Stimulated activated CD8-positive, alpha-beta memory T cell treated with anti-CD3 and anti-CD28 coated beads, Interleukin-12 subunit alpha, Interleukin-12 subunit beta, amount 100 ng/mL, for 24 hours (primary cell): ENCODE results near the gene KHK.
A peak's percentile ranks its signal among the peaks of the same experiment; 100 is the strongest.
"Not testable (repeated sequence)": the region's sequence is repeated elsewhere in the genome, so short reads cannot be mapped to it uniquely, and the experiment has no call there.

Source experiments
- DNase-seq: peaks from one replicate; pipeline ENCODE4 v3.0.0-alpha.2; 2020; ENCODE audit errors: extremely low read depth

KHK gene

DNA sequence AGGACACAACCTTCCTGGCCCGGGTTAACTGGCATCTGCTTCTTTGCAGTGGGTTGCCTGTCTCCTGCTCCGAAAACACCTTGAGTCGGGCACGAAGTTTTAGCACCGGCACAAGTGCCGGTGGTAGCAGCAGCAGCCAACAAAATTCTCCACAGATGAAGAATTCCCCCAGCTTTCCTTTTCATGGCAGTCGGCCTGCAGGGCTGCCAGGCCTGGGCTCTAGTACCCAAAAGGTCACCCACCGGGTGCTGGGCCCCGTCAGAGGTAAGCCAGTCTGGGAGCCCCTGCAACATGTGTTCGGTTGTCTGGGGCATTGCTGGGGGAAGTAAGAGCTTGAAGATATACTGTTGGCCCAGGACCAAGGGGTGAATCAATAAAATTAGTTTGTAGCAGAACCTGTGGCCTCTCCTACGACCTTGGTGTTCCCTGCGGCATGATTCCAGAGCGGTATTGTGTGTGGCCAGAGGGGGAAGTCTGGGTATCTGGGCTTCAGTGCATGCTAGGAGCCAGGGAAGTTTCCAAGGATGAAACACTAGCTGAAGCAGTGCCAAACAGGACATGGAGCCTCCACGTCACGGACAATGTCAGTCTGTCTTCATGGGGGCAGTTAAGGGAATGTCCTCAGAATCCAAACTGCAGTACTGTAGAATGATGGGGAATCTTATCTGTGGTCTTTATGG is 27.3 kb upstream of the KHK start:
- no peak for DNase-seq

- no peak for DNase-seq
These were observed 26.2 kb upstream of the KHK start for GRCh38 chr2:27060323-27060722.

DNA sequence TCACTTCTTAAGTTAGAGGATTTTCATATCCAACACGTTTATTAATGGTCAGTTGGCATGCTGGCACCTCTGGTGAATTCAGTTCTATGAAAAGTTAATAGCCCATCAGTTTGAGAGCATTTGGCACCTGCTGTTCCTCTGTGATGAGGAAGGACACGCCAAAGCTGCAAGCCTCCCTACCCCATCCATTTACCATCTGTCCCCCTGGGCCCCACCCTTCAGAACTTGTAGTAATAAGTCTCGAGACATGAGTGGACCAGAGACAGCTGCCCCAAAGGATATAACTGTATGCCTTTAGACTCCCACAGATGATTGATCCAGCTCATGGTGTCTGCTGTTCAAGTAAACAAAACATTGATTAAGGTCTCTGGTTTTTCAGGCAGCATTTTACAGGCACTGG is 21.4 kb upstream of the KHK start:
- no peak for DNase-seq

DNA sequence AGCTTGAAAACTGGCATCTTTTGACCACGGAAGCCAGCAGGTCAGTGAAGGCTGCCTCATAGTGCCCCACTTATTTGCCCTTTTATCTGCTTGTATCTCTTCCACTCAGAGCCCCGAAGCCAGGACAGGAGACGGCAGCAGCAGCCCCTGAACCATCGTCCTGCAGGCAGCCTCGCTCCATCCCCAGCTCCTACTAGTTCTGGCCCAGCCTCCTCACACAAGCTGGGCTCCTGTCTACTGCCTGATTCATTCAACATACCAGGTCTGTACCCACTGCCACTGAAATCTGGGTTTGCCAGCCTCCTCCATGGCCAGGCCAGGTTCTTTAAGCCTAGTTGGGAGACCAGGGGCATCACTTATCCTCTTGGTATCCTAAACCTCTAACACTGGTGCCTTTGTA is 19.2 kb upstream of the KHK start:
- DNase-seq: no peak

DNA sequence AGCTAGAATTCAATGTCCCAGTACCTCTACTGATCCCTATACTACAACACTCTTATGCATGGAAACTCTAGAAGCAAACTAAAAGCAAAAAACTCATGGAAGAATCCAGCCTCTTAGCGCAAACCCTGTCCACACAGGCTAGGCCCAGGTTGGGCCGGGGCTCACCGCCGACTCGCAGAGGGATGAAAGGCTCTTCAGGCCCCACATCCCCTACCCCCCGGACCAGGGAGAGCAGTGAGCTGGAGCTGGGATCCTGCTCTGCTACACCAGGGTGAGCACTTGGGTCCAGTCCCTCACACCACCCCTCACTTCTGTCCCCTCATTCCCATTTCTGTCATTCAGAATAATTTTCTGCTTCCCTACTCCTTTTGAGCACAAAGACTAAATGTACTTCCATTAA is 17.1 kb upstream of the KHK start:
- no peak for DNase-seq

DNA sequence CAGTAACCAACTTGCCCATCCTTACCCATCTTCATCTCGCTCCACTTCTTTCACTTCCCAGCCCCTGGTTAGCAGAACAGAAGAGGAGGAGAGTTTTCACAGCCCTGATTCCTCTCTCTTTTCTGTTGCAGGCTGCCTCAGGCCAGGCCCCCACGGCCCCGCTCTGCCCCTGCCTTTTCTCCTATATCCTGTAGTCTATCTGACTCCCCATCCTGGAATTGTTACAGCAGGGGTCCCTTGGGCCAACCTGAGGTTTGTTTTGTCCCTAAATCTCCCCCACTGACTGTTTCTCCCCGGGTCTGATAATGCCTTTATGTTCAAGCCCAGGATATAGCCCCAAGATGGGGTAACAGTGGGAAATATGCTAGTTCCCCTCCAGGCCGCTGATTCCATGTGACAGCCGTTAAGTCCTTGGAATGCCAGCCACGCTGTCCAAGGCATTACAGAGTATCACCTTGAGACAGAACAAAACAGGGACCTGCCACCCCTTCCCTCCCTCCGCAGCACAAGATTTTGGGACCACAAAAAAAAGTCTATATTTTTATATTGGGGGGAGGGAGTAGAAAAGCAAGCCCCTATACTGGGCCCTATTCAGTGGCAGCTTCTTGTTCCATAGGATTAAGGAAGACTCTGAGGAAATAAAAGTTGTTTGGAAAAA is 16.5 kb upstream of the KHK start:
- no peak for DNase-seq

GRCh38 chr2:27070653-27071276 is 15.8 kb upstream of the KHK start:
- no peak for DNase-seq

DNA sequence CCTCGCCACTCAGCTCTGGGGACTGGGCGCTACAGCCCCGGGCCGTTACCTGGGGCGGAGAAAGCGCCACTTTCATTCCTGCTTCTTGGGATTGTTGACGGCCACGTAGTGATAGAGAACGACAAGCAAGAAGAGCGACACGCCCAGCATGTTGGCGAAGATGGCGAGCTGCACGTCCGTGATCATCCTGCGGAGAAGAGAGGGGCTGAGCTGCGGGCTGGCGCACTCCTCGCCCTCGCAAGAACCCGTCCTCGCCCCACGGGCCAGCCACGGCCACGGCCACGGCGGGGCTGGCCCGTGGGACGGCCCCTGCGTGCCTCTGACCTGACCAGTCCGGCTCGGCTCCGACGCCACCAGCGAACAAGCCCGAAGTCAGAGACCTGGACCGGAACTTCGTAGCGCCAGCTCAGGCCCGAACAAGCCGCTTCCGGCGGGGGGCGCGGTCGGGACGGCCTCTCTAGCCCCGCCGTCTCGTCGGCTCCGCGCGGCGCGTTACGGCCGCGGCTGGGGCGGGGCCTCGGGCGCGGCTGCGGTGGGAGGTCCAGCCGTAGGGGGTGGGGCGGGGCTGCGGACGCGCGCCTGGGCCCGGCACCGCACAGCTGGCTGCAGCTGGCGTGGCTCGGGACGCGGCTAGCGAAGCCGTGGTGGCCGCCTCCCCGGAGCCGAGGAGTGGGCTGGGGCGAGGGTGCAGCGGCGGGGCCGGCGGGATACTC is 15.1 kb upstream of the KHK start, which contains the start of gene OST4:
OST4 (minus strand) TSS at position 378 of the 713 bp plus-strand sequence.
- peak; percentile 78 for DNase-seq

DNA sequence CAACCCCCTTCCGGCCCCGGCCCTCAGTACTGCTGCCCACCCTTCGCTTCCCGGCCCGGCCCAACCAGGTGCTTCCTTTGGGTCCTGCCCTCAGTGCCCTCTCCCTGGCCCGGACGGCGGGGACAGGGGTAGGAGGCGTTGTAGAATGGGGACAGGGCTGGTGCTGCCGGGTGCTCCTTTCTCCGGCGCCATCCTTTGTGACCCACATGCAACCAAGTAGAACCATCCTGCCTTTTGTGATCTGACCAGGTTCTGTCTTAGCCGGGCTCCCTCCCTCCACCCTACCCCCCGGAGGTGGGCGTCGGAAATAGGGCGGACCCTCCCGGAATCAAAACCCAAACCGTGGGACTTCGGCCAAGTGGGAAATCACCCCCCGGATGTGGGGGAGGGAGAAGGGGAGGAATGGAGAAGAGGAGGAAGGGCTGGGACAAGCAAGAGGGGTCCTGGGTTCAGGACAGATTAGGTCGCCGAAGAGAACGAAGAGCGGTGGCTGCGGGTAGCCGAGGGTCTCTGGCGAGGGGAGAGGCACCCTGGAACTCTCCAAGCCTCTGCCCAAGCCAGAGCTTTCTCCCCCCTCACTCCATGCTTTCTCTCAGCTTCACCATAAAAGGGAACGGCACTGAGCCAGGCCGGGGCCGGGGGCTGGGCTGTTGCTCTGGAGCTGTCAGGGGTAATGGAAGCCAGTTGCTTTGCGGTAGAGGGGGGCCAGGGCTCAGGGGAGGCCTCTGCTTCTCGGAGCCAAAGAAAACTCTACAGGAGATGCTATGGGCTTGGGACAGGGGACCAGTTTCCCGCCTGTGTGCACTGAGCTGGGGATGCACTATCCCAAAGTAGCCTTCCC is 14.4 kb upstream of the KHK start:
- DNase-seq: peak; percentile 12

DNA sequence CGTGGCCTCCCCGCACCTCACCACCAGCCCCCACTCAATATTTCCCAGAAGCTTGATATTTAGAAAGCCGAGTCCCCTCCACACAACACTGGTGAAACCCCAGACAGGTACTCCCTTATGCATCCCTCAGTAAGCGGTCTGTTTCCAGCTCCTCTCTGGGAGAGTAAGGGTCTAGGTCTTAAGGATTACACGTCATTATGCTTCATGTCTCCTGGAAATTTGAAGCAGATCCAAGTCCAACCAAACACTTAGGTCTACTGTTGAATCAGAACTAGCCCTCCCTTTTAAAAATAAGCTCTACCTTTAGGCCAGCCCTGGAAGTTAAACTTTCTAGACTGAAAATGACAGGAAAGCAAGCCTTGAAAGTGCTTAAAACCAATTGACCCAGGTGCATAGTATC is 13.7 kb upstream of the KHK start:
- no peak for DNase-seq

DNA sequence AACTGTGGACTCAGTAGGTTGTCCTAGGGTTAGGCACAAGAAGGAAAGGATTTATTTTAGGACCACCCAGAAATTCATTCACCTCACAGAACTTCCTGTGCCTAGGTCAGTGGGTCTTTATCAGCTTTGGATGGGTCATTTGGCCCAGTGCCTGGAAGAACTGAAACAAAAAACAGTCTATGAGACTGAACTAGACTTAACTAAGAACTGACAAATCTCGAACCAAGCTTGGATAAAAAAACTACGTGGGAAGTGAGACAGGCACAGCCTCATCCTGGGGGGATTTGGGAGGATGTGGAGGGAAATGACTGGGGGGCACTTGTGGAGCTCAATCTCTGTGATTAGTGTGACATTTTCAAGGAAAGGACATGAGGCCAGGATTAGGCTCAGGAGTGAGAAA is 12.8 kb upstream of the KHK start:
- DNase-seq: no peak

GRCh38 chr2:27074738-27075565 is 11.6 kb upstream of the KHK start:
- DNase-seq: no peak

DNA sequence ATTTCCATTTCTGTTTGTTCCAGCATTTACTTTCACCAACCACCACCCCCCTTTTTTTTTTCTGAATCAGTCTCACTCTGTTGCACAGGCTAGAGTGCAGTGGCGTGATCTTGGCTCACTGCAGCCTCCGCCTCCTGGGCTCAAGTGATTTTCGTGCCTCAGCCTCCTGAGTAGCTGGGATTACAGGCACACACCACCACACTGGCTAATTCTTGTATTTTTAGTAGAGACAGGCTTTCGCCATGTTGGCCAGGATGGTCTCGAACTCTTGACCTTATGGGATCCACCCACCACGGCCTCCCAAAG is 11.1 kb upstream of the KHK start:
- DNase-seq: not testable (repeated sequence)

DNA sequence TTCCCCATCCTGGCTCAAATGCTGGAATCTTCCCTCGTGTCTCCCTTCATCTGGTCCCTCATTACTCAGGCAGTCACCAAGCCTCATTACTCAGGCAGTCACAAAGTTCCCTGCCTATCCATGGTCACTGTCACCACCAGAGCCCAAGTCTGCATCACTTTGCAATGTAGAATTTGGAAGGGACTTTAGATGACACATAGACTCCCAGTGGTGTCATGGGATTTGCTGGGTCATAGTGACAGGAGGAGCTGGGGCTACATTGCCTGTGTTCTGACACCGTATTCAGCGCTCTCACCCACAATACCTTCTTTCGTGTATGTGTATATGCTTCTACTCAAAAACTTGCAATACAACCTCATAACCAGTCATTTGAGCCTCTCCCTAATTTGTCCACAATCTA is 10.2 kb upstream of the KHK start:
- DNase-seq: no peak

- DNase-seq: no peak
These were observed 9.3 kb upstream of the KHK start for GRCh38 chr2:27077231-27077630.

- no peak for DNase-seq
These were observed 8.0 kb upstream of the KHK start, which contains the start of gene EMILIN1 for GRCh38 chr2:27078267-27079194. EMILIN1 (plus strand) TSS chr2:27078615; CDS start chr2:27079066, 451 bp downstream.

- no peak for DNase-seq
These were observed 7.1 kb upstream of the KHK start for GRCh38 chr2:27079233-27080139.

- no peak for DNase-seq
These were observed 6.5 kb upstream of the KHK start for GRCh38 chr2:27080140-27080469.

DNA sequence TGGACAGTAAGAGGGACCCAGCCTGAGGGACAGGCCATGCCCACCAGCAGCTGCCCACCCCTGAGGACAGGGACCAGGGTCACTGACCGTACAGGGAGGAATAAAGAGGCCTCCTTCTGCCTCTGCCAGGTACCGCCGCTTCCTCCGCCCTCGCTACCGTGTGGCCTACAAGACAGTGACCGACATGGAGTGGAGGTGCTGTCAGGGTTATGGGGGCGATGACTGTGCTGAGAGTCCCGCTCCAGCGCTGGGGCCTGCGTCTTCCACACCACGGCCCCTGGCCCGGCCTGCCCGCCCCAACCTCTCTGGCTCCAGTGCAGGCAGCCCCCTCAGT is 6.0 kb upstream of the KHK start:
- no peak for DNase-seq
